Gastrocnemius medialis (tissue), 4 donors: ENCODE measurements around the gene MS4A10.

Experiments
- CTCF ChIP-seq, 5 experiments: fragments of 450-650 bp in 3 of 5; fragments of 200-600 bp in 2 of 5; sonication (generic) in 2 of 5; IDR thresholded peaks in 4 of 5; conservative IDR thresholded peaks in 1 of 5; 1 replicate in 4 of 5; 2 replicates in 1 of 5; pipeline ENCODE4 v1.5.1; 2016 to 2019; ENCODE audit warnings: antibody characterized with exemption in 5 of 5, mild to moderate bottlenecking in 3 of 5, moderate library complexity in 3 of 5
- POLR2A ChIP-seq, 2 donors: fragments of 450-650 bp; IDR thresholded peaks; one replicate each; pipeline ENCODE4 v1.6.1; 2017; ENCODE audit warnings: antibody characterized with exemption in 2 of 2, mild to moderate bottlenecking in 2 of 2, moderate library complexity in 2 of 2

DNA sequence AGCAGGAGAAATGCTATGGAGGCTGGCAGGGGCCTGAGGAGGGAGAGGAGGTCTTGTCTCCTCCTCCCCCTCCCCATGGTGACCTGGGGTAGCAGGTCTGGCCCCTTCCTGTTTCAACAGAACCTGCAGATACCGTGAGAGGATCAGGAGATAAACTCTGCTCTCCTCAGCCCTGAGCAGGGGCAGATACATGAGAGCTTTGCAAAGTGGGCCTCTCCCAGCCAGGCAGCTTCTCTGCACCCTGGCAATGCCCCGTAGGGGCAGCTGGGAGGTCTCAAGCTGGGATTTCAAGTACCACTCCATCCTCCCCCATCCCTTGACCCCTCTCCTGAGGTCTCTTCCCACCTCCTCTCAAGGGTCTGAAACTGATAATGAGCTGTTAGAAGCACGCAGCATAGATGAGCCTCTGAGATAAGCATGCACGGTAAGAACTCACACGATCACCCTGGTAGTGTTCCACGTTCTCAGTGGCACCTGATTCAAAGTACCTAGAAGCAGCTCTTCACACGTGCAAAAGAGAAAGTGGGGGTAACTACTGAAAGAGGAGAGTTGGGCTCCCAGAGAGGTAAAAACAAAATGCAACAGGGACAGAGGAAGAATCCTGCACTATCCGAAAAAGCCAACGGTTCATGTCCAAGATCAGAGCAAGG is 51.9 kb downstream of the MS4A10 start:
- TF ChIP-seq CTCF (IDR thresholded peaks at IDR 0.05 in 4 of 5, conservative IDR thresholded peaks at IDR 0.05 in 1 of 5) (no peak), POLR2A (IDR thresholded peaks at IDR 0.05) (no peak)
